CD4-positive, alpha-beta T cell treated with Interleukin-6 at 100 ng/mL for 8 hours (primary cell): ENCODE results near the gene CLIC3.

ENCODE experiments used
- DNase-seq: peaks from one replicate; pipeline ENCODE4 v3.0.0-alpha.2; 2020; ENCODE audit warnings: mixed read lengths, low spot score

CLIC3 gene

DNA sequence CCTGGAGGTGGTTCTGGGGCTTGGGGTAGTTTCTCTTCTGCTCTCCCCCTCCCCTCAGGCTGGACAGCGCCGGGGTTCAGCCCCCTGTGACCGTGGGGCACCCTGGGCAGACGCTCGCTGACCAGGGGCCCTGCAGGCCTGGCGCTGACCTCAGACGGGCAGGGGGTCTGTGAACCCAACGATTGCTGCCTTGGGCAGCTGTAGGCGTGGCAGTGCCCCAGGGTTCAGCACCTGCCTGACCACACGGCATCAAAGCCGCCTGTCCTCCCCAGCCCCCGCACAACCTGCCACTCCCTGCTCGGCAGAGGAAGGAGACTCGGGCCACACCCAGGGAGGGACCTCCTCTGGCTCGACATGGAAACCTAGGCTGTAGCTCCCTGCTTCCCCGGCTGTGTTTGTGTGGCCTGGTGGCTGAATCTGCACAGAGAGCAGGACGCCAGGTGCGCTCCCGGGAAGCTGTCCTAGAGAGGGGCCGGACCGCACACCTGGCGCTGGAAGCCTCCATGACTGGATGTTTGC is 32.1 kb downstream of the CLIC3 start:
- DNase-seq, result no peak

DNA sequence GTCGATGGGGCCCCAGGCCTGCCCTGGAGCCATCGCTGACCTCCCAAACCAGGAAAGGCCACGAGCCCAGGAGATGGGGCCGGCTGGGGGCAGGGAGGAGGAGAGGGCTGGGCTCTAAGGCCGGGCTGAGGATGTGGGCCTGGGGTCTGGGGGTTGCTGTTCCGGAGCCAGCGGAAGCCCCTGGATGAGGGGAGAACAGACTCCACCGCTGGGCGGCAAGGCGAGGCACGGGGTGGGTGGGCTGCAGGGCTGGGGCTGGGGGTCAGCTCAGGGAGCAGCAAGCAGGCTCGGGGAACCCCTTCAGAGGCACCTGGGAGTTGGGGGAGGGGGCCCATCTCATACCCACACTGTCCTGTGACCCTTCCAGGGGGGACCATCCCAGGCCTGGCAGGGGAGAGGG is 32.6 kb downstream of the CLIC3 start:
- DNase-seq, result no peak

DNA sequence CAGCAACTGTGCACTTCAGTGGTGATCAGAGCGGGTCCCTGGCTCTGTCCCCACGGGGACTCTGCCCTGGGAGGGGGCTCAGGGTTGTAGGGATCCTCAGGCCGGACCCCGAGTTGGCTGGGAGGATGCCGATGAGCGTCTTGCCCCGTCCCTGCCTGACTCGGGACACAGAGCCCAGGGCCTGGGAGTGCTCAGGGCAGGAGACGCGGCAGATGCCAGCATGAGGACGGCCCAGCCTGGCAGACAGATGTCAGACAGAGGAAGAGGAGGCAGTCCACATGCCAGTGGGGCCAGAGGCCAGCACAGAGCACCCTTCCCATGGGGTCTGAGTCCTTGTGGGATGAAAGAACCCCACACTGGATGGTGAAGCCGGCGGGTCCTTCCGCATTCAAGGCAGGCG is 33.0 kb downstream of the CLIC3 start:
- no peak for DNase-seq

DNA sequence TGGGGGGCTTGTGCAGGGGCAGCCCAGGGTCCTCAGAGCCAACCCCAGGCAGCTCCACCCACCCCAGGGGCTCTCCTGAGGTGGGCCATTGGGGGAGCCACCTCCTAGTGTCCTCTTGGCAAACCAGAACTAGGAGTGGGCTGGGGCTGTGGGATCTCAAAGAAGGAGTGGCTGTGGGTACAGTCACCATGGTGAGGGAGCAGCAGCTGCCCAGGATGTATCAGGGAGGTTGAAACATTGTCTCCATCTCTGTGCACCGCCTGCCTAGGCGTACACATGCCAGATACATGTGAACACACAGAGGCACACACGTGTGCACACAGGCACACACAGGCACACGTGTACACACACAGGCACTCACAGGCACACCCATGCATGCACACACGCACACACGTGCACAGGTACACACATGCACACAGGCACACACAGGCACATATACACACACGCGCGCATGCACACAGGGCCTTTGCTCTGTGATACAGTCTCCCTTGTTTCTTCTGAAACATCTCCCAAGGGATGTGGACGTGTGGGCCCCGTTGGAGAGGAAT is 33.6 kb downstream of the CLIC3 start:
- DNase-seq, result no peak

DNA sequence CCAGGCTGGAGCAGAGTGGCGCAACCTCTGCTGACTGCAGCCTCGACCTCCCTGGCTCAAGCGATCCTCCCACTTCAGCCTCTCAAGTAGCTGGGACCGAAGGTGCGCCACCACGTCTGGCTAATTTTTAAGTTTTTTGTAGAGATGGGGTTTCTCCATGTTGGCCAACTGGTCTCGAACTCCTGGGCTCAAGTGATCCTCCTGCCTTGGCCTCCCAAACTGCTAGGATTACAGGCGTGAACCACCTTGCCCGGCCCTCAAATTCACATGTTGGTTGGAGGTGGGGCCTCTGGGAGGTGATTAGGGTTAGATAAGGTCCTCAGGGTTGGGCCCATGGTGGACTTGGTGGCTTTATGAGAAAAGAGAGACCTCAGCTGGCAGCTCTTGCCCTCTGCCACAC is 34.2 kb downstream of the CLIC3 start:
- no peak for DNase-seq

- no peak for DNase-seq
These were observed 34.9 kb downstream of the CLIC3 start for GRCh38 chr9:136961279-136962065.

GRCh38 chr9:136960938-136961275 is 35.5 kb downstream of the CLIC3 start:
- no peak for DNase-seq

DNA sequence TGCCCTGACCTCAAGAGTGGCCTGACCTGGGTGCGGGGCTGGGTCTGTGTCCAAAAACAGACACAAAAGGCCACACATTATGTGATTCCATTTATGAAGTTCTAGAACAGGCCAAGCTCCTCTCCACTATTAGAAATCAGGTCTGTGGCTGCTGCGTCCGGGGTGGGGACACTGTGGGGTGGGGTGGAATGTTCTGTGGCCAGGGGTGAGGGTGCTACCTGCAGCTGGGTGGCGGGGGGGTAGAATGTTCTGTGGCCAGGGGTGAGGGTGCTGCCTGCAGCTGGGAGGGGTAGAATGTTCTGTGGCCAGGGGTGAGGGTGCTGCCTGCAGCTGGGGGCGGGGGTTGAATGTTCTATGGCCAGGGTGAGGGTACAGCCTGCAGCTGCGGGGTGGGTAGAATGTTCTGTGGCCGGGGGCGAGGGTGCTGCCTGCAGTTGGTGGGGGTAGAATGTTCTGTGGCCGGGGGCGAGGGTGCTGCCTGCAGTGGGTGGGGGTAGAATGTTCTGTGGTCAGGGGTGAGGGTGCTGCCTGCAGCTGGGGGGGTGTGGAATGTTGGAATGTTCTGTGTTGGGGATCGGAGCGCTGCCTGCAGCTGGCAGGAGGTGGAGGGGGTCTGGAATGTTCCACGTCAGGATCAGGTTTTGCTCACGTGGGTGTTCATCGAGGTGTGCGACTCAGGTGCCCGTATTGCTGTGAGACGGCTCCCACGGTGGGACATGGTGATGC is 36.0 kb downstream of the CLIC3 start:
- peak; percentile 53 for DNase-seq

- no peak for DNase-seq
These were observed 37.2 kb downstream of the CLIC3 start for GRCh38 chr9:136958898-136959850.

DNA sequence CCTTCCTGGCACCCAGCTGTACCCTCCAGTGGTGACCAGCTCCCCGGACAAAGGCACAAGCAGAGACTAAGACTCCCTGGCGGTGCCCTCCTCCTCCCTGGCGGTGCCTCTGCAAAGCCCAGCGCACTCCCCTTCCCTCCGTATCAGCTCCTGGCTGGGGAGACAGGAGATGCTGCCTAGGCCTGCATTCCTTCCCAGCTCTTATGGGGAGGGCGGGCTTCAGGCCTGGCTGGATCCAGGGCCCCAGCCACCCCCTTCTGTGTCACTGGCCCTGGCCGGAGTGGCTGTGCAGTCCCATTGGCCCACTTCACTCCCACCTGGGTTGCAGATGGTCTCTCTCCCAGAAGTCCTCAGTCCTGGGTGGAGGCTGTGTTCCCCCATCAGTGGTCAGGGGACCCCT is 37.9 kb downstream of the CLIC3 start:
- DNase-seq, result no peak

DNA sequence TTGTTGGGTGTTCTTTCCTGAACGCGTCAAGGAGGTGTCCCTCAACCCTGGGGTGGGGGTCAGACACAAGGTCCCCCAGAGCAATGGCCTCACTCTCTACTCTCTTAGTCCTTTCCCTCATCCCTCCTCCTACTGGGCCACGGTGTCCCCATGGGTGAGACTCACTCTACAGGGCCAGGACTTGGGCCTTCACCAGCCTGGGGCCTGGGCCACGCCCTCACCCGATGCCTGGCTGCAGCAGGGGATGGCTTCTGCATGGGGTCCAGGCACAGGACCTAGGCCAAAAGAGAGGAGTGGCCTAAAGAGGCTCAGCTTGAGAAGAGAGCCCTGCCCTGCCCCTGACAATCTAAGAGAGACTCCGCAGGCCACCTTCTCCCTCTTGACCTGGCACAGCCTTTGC is 38.5 kb downstream of the CLIC3 start:
- DNase-seq, result no peak

- no peak for DNase-seq
These were observed 38.9 kb downstream of the CLIC3 start for GRCh38 chr9:136957461-136957860.

GRCh38 chr9:136956604-136957003 is 39.8 kb downstream of the CLIC3 start:
- DNase-seq, result no peak

DNA sequence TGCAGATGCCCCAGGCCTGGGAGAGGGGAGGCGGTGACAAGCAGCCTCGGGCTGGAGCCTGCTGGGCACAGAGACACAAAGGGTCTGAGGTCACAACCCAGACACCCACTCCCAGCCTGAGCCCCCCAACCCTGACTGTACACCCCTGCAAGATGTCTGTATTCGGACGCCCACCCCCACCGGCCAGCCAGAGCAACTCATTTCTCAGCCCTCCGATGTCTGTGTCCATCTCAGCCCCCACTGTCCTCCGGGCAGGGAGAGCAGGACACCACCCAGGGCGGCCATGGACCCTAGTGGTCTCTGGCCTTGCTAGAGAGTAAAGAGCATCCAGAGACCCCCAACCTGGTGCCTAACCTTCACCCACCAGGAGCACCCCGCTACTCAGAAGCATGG is 40.4 kb downstream of the CLIC3 start:
- no peak for DNase-seq

DNA sequence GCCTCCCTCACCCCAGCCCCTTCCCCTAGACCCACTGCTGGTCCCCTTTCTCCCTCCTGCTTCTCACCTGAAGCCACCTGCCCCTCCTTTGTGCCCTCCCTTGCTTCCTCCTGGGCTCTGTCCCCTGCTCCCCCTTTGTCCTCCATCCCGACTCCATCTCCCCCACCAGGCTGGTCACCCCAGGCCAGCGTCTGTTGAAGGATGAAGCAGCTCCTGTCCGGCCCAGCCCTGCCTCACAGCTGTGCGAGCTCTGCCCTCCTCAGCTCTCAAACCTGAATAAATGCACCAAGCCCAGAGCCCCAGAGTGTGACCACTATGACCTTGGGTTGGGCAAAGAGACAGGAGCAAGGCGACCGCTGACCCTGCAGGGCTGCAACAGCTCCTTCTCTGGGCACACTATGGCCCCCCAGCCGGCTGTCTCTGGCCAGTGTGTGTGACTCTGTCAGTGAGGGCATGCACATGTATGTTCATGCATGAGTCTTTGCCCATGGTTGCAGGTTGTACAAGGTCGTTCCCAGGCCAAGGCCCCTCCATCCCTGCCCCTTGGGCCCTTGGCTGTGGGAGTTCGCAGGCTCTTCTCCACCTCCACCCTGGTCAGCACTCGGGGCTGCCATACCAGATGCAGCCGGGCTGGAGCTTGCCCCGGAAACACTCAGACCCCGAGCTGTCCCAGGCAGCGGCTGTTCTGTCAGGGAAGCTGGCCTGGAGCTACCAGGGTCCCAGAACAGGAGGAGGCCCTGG is 41.0 kb downstream of the CLIC3 start:
- DNase-seq, result no peak

GRCh38 chr9:136954270-136955083 is 41.9 kb downstream of the CLIC3 start:
- no peak for DNase-seq

- DNase-seq, result no peak
These were observed 42.5 kb downstream of the CLIC3 start for GRCh38 chr9:136953771-136954269.

DNA sequence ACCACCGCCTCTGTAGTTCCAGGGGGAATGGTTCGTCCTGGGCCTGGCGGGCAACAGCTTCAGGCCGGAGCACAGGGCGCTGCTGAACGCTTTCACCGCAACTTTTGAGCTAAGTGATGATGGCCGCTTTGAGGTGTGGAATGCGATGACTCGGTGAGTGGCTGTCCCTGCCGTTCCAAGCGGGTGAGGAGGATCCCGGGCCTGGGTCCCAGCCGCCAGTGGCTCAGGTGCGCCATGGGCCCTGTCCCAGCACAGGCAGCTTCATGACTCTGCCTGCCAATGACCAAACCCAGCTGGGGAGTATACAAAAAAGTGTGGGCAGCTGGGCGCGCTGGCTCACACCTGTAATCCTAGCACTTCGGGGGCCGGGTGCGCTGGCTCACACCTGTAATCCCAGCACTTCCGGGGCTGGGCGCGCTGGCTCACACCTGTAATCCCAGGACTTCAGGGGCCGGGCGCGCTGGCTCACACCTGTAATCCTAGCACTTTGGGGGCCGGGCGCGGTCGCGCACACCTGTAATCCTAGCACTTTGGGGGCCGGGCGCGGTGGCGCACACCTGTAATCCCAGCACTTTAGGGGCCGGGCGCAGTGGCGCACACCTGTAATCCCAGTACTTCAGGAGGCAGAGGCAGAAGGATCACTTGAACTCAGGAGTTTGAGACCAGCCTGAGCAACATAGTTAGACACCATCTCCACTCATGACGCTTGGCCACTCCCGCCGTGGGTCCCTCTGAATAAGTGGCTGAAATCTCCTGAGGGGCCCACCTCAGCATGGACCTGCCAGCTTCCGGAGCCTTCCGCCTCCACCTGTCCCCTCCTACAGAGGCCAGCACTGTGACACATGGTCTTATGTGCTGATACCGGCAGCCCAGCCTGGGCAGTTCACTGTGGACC is 43.2 kb downstream of the CLIC3 start:
- no peak for DNase-seq

- DNase-seq, result no peak
These were observed 44.0 kb downstream of the CLIC3 start for GRCh38 chr9:136952321-136952850.
